Neuronal stem cell (in vitro differentiated cells): Measurements from ENCODE around the gene TMEM132D.
"Not testable (repeated sequence)": the region's sequence is repeated elsewhere in the genome, so short reads cannot be mapped to it uniquely, and the experiment has no call there.

Source experiments
- DNase-seq: peaks from one replicate; pipeline ENCODE4 v3.0.0-alpha.2; 2013; ENCODE audit warnings: low spot score
- H2AFZ ChIP-seq: one replicate; pipeline ENCODE4 v1.6.1; 2013; ENCODE audit warnings: mild to moderate bottlenecking, low read length, inconsistent platforms
- H2AK5ac ChIP-seq: 2 replicates; pipeline ENCODE4 v1.6.1; 2013; ENCODE audit warnings: low read depth, mild to moderate bottlenecking, inconsistent platforms, low read length, moderate library complexity, mixed read lengths
- H2BK120ac ChIP-seq: 2 replicates; pipeline ENCODE4 v1.6.1; 2013; ENCODE audit warnings: low read depth, mild to moderate bottlenecking, inconsistent platforms, low read length, moderate library complexity, mixed read lengths
- H2BK12ac ChIP-seq: one replicate; pipeline ENCODE4 v1.6.1; 2013; ENCODE audit warnings: low read length, inconsistent platforms
- H2BK15ac ChIP-seq: 2 replicates; pipeline ENCODE4 v1.6.1; 2013; ENCODE audit warnings: mild to moderate bottlenecking, low read length, inconsistent platforms, mixed read lengths
- H2BK5ac ChIP-seq: one replicate; pipeline ENCODE4 v1.6.1; 2013; ENCODE audit warnings: inconsistent platforms, mild to moderate bottlenecking, low read length, moderate library complexity
- H3K14ac ChIP-seq: one replicate; pipeline ENCODE4 v1.6.1; 2013; ENCODE audit warnings: low read length, inconsistent platforms
- H3K18ac ChIP-seq: 2 replicates; pipeline ENCODE4 v1.6.1; 2013; ENCODE audit warnings: low read length, inconsistent platforms
- H3K23ac ChIP-seq: 2 replicates; pipeline ENCODE4 v1.6.1; 2013; ENCODE audit warnings: low read depth, mild to moderate bottlenecking, mixed read lengths, low read length, inconsistent platforms; ENCODE audit not compliant: poor library complexity
- H3K27ac ChIP-seq: replicated peaks from 3 replicates; pipeline ENCODE4 v1.5.1; 2013; ENCODE audit warnings: low read length, inconsistent platforms
- H3K27me3 ChIP-seq, 3 experiments: 2 replicates each; pipeline ENCODE4 v1.6.1; 2013; ENCODE audit warnings: low read length in 3 of 3, mild to moderate bottlenecking in 2 of 3, inconsistent platforms in 1 of 3, low read depth in 1 of 3, mixed read lengths in 1 of 3, moderate library complexity in 1 of 3; ENCODE audit not compliant: control insufficient read depth in 3 of 3, insufficient read depth in 3 of 3
- H3K36me3 ChIP-seq, 2 donors: replicated peaks in 1 of 2; 2 replicates each; pipeline ENCODE4 v1.6.1; 2013; ENCODE audit warnings: low read length in 2 of 2; ENCODE audit not compliant: control insufficient read depth in 2 of 2, insufficient read depth in 2 of 2
- H3K4ac ChIP-seq: 2 replicates; pipeline ENCODE4 v1.6.1; 2013; ENCODE audit warnings: inconsistent platforms, mild to moderate bottlenecking, low read length, moderate library complexity
- H3K4me1 ChIP-seq, 2 donors: 1 replicate in 1 of 2; 2 replicates in 1 of 2; pipeline ENCODE4 v1.6.1; 2013; ENCODE audit warnings: low read length in 2 of 2, low read depth in 1 of 2; ENCODE audit not compliant: control insufficient read depth in 2 of 2, insufficient read depth in 1 of 2
- H3K4me2 ChIP-seq: one replicate; pipeline ENCODE4 v1.6.1; 2013; ENCODE audit warnings: mild to moderate bottlenecking, low read length, inconsistent platforms; ENCODE audit not compliant: insufficient read depth, poor library complexity, severe bottlenecking
- H3K4me3 ChIP-seq, 2 donors: 2 replicates each; pipeline ENCODE4 v1.5.1; 2013; ENCODE audit warnings: low read length in 2 of 2, mild to moderate bottlenecking in 2 of 2, inconsistent platforms in 1 of 2, moderate library complexity in 1 of 2
- H3K79me1 ChIP-seq: one replicate; pipeline ENCODE4 v1.6.1; 2013; ENCODE audit warnings: low read depth, mild to moderate bottlenecking, inconsistent platforms, low read length, moderate library complexity
- H3K9ac ChIP-seq: one replicate; pipeline ENCODE4 v1.6.1; 2013; ENCODE audit warnings: mild to moderate bottlenecking, low read depth, low read length, inconsistent platforms; ENCODE audit not compliant: poor library complexity
- H3K9me3 ChIP-seq, 2 donors: replicated peaks in 1 of 2; 2 replicates each; pipeline versions ENCODE3 to v1.6.1; 2013; ENCODE audit warnings: low read length in 2 of 2, mild to moderate bottlenecking in 2 of 2, inconsistent platforms in 1 of 2, low read depth in 1 of 2, mixed read lengths in 1 of 2, moderate library complexity in 1 of 2; ENCODE audit not compliant: control insufficient read depth in 2 of 2, insufficient read depth in 1 of 2
- H4K8ac ChIP-seq: one replicate; pipeline ENCODE4 v1.6.1; 2013; ENCODE audit warnings: low read depth, mild to moderate bottlenecking, inconsistent platforms, low read length, moderate library complexity
- H4K91ac ChIP-seq: one replicate; pipeline ENCODE4 v1.6.1; 2013; ENCODE audit warnings: low read length, low read depth, mild to moderate bottlenecking, inconsistent platforms; ENCODE audit not compliant: poor library complexity
- WGBS, 2 donors: extraction: QIAGEN DNeasy Blood & Tissue Kit; methylation state at CpG; one replicate each; pipeline ENCODE4 v1.1.7; 2013; ENCODE audit warnings: missing lambda C conversion rate in 2 of 2, mixed read lengths in 1 of 2; ENCODE audit not compliant: insufficient read length in 2 of 2, insufficient replicate concordance in 1 of 2; ENCODE audit errors: extremely low coverage in 2 of 2; 5-methylcytosine and 5-hydroxymethylcytosine counted together

The TMEM132D gene

DNA sequence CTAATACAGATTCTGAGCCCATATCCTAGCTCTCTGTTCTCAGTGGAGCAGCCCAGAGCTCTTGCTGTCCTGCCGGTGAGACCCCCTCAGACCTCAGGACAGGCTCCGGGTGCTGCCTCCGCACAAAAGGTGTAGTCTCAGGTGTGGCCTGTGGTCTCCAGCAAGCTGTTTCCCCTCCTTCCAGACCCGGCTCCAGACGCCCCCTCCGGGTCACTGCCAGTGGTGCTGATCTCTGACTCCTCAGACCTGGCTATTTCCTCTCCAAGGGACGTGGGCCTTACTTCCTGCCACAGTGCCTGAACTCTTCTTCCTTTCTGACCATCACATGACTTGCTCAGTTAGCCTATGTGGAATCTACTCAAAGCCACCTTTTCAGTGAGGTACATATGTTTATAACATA, 713.0 kb downstream of the TMEM132D start:
- Histone ChIP-seq H2BK120ac (no peak overlapping the region), H3K14ac (no peak overlapping the region), H3K9me3 (peaks cover 0 to 4% of the 10 kb centered on the region in 2 donors), H3K27ac (no peak overlapping the region), H4K91ac (no peak overlapping the region), H3K36me3 (no peaks in the 10 kb centered on the region), H3K79me1 (no peaks in the 10 kb centered on the region), H2BK12ac (no peak overlapping the region), H2BK15ac (no peak overlapping the region), H2BK5ac (no peak overlapping the region), H3K4me1 (peaks cover 0 to 2% of the 10 kb centered on the region in 2 donors), H2AK5ac (no peak overlapping the region), H4K8ac (peak overlapping the region; percentile 70), H3K18ac (no peak overlapping the region), H3K27me3 (no peaks in the 10 kb centered on the region), H3K4me3 (no peak overlapping the region), H3K4ac (no peak overlapping the region), H3K23ac (no peak overlapping the region), H3K4me2 (no peak overlapping the region), H2AFZ (no peak overlapping the region), H3K9ac (no peak overlapping the region)
- no peak for DNase-seq
- no CpG with 5 or more reads among the region's 7 CpGs for WGBS, 2 donors

DNA sequence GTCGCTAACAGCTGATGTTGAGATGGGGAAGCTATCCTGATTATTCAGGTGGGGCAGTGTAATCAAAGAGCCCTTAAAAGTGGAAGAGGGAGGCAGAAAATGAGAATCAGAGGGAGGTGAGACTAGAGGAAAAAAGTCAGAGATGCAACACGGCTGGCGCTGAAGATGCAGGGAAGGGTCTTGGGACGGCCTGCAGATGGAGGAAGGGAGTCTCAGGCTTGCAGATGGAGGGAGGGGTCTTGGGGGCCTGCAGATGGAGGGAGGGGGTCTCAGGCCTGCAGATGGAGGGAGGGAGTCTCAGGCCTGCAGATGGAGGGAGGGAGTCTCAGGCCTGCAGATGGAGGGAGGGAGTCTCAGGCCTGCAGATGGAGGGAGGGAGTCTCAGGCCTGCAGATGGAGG, 713.9 kb downstream of the TMEM132D start:
- not testable (repeated sequence) for H3K4me1 ChIP-seq, H3K9ac ChIP-seq, H2BK5ac ChIP-seq, H3K27me3 ChIP-seq, H4K8ac ChIP-seq, H2BK15ac ChIP-seq, H4K91ac ChIP-seq, H3K14ac ChIP-seq, H3K4ac ChIP-seq, H2AK5ac ChIP-seq, H2BK120ac ChIP-seq, H2BK12ac ChIP-seq, H3K27ac ChIP-seq, H3K23ac ChIP-seq, H3K9me3 ChIP-seq, H3K79me1 ChIP-seq, H3K18ac ChIP-seq, H3K36me3 ChIP-seq, DNase-seq, H3K4me3 ChIP-seq, H2AFZ ChIP-seq, H3K4me2 ChIP-seq
- WGBS, 2 donors, result no CpG with 5 or more reads among the region's 4 CpGs

DNA sequence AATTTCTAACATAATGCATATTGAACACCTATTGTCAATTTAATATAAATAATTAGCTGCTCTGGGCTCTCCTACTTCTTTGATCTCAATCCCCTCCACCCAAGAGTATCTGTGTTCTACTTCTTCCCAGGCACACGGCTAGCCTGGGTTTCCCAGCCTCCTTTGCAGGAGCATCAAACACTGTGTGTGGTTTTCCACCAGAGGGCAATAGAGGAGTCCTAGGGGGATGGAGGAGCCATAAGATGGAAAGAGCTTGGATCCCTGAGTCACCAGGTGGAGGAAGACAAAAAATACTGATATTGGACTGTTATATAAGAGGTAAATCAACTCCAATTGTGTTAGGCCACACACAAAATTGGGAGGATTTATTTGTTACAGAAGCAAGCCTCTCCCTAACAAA, 716.9 kb downstream of the TMEM132D start:
- Histone ChIP-seq H2BK15ac (no peak overlapping the region), H3K4ac (no peak overlapping the region), H3K23ac (no peak overlapping the region), H3K9ac (no peak overlapping the region), H3K79me1 (no peaks in the 10 kb centered on the region), H3K27me3 (no peaks in the 10 kb centered on the region), H3K9me3 (peaks cover 0 to 2% of the 10 kb centered on the region in 2 donors), H4K91ac (no peak overlapping the region), H2BK120ac (no peak overlapping the region), H2BK12ac (no peak overlapping the region), H2AK5ac (no peak overlapping the region), H3K18ac (no peak overlapping the region), H3K36me3 (no peaks in the 10 kb centered on the region), H3K14ac (no peak overlapping the region), H3K4me1 (peaks cover 0 to 6% of the 10 kb centered on the region in 2 donors), H3K27ac (no peak overlapping the region), H4K8ac (no peak overlapping the region), H2BK5ac (no peak overlapping the region), H3K4me3 (no peak overlapping the region), H3K4me2 (no peak overlapping the region), H2AFZ (no peak overlapping the region)
- WGBS, 2 donors, result no CpG with 5 or more reads among the region's 1 CpG
- DNase-seq, result no peak

DNA sequence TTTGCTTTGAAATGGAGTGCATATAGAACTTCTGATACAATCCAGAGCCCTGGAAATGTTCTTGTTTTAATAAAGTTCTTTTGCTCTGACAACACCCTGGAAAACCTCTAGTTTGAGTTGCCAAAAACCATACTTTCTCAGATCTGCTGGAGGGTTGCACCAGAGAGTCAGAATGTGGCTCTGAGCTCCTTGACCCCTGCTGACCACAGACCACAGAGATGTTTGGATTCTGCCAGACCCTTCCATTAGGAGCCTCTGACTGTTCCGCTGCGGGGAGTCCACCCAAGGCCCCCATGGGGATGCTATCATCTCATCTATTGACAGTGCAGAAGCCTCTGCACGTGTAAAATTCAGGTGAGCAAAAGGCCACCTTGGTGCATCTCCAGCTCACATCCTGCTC, 718.0 kb downstream of the TMEM132D start:
- H2BK120ac ChIP-seq, result no peak overlapping the region
- no peak overlapping the region for H2BK5ac ChIP-seq
- H4K91ac ChIP-seq, result no peak overlapping the region
- H3K23ac ChIP-seq, result no peak overlapping the region
- H3K4me1 ChIP-seq, result peaks cover 0 to 6% of the 10 kb centered on the region in 2 donors
- H3K4me3 ChIP-seq, result no peak overlapping the region
- H2AK5ac ChIP-seq, result no peak overlapping the region
- no peak for DNase-seq
- no peak overlapping the region for H3K4ac ChIP-seq
- H3K9me3 ChIP-seq, result peaks cover 0 to 2% of the 10 kb centered on the region in 2 donors
- no peak overlapping the region for H2AFZ ChIP-seq
- H3K18ac ChIP-seq, result no peak overlapping the region
- no peak overlapping the region for H3K14ac ChIP-seq
- no peak overlapping the region for H3K9ac ChIP-seq
- no peak overlapping the region for H2BK15ac ChIP-seq
- no peaks in the 10 kb centered on the region for H3K27me3 ChIP-seq
- no peak overlapping the region for H2BK12ac ChIP-seq
- no CpG with 5 or more reads among the region's 3 CpGs for WGBS, 2 donors
- no peak overlapping the region for H4K8ac ChIP-seq
- H3K4me2 ChIP-seq, result no peak overlapping the region
- no peaks in the 10 kb centered on the region for H3K79me1 ChIP-seq
- H3K27ac ChIP-seq, result no peak overlapping the region
- H3K36me3 ChIP-seq, result no peaks in the 10 kb centered on the region
